H9 (cell line): ENCODE data around the gene FALEC. TPM values are rescaled to one million over a fixed set of nuclear protein-coding genes. Genes with fewer than 3 reads are reported as not detected.
"Not testable (repeated sequence)": the region's sequence is repeated elsewhere in the genome, so short reads cannot be mapped to it uniquely, and the experiment has no call there.

Source experiments
- DNase-seq: peaks from one replicate; pipeline ENCODE4 v3.0.0-alpha.2; 2017
- H2AFZ ChIP-seq: one replicate; pipeline ENCODE4 v1.6.1; 2013; ENCODE audit warnings: mild to moderate bottlenecking, low read length, control low read depth, moderate library complexity
- H2AK5ac ChIP-seq: 2 replicates; pipeline ENCODE4 v1.6.1; 2013; ENCODE audit warnings: low read length, control low read depth, mixed read lengths; ENCODE audit not compliant: insufficient read length
- H2BK120ac ChIP-seq: one replicate; pipeline ENCODE4 v1.6.1; 2013; ENCODE audit warnings: low read depth, mild to moderate bottlenecking, low read length, control low read depth, inconsistent platforms; ENCODE audit not compliant: poor library complexity, severe bottlenecking
- H2BK12ac ChIP-seq: 2 replicates; pipeline ENCODE4 v1.6.1; 2013; ENCODE audit warnings: low read length, control low read depth, mixed read lengths, low read depth; ENCODE audit not compliant: insufficient read length
- H2BK15ac ChIP-seq: 2 replicates; pipeline ENCODE4 v1.6.1; 2013; ENCODE audit warnings: low read depth, low read length, control low read depth
- H2BK20ac ChIP-seq: one replicate; pipeline ENCODE4 v1.6.1; 2013; ENCODE audit warnings: low read depth, mild to moderate bottlenecking, low read length, control low read depth, inconsistent platforms; ENCODE audit not compliant: poor library complexity, severe bottlenecking
- H2BK5ac ChIP-seq: 2 replicates; pipeline ENCODE4 v1.6.1; 2013; ENCODE audit warnings: low read length, control low read depth, mixed read lengths; ENCODE audit not compliant: insufficient read length
- H3K14ac ChIP-seq: 2 replicates; pipeline ENCODE4 v1.6.1; 2013; ENCODE audit warnings: low read length, control low read depth; ENCODE audit not compliant: insufficient read depth
- H3K18ac ChIP-seq: 2 replicates; pipeline ENCODE4 v1.6.1; 2013; ENCODE audit warnings: low read depth, mild to moderate bottlenecking, mixed read lengths, low read length, control low read depth; ENCODE audit not compliant: insufficient read length
- H3K23ac ChIP-seq: 2 replicates; pipeline ENCODE4 v1.6.1; 2013; ENCODE audit warnings: low read length, control low read depth, mixed read lengths, low read depth; ENCODE audit not compliant: insufficient read length
- H3K23me2 ChIP-seq: 2 replicates; pipeline ENCODE4 v1.6.1; 2013; ENCODE audit warnings: low read depth, mild to moderate bottlenecking, mixed read lengths, low read length, control low read depth; ENCODE audit not compliant: insufficient read length, poor library complexity, severe bottlenecking
- H3K27ac ChIP-seq: 2 replicates; pipeline ENCODE4 v1.5.1; 2013; ENCODE audit warnings: low read length, control low read depth, mixed read lengths, low read depth; ENCODE audit not compliant: insufficient read length
- H3K27me3 ChIP-seq: 2 replicates; pipeline ENCODE4 v1.6.1; 2013; ENCODE audit warnings: low read length, control low read depth, inconsistent platforms; ENCODE audit not compliant: insufficient read depth
- H3K4ac ChIP-seq: 2 replicates; pipeline ENCODE4 v1.6.1; 2013; ENCODE audit warnings: low read depth, mild to moderate bottlenecking, control low read depth, inconsistent platforms, low read length, moderate library complexity
- H3K4me1 ChIP-seq: 2 replicates; pipeline ENCODE4 v1.6.1; 2013; ENCODE audit warnings: low read length, control low read depth, inconsistent platforms; ENCODE audit not compliant: insufficient read depth
- H3K4me2 ChIP-seq: 2 replicates; pipeline ENCODE4 v1.6.1; 2013; ENCODE audit warnings: low read length, control low read depth, mixed read lengths; ENCODE audit not compliant: insufficient read length, insufficient read depth
- H3K56ac ChIP-seq: 2 replicates; pipeline ENCODE4 v1.6.1; 2013; ENCODE audit warnings: low read depth, mild to moderate bottlenecking, mixed read lengths, low read length, control low read depth; ENCODE audit not compliant: insufficient read length
- H3K79me1 ChIP-seq: 2 replicates; pipeline ENCODE4 v1.6.1; 2013; ENCODE audit warnings: low read depth, mild to moderate bottlenecking, moderate library complexity, low read length, control low read depth, inconsistent platforms; ENCODE audit not compliant: insufficient read depth, poor library complexity, severe bottlenecking
- H3K79me2 ChIP-seq: 2 replicates; pipeline ENCODE4 v1.6.1; 2013; ENCODE audit warnings: low read length, control low read depth, inconsistent platforms; ENCODE audit not compliant: insufficient read depth
- H3K9ac ChIP-seq: 2 replicates; pipeline ENCODE4 v1.6.1; 2013; ENCODE audit warnings: low read length, control low read depth, mixed read lengths; ENCODE audit not compliant: insufficient read length; ENCODE audit errors: extremely low read depth
- H3K9me3 ChIP-seq: one replicate; pipeline ENCODE4 v1.6.1; 2013; ENCODE audit warnings: low read depth, low read length, inconsistent platforms; ENCODE audit not compliant: control insufficient read depth
- H3T11ph ChIP-seq: one replicate; pipeline ENCODE4 v1.6.1; 2013; ENCODE audit warnings: mild to moderate bottlenecking, low read length, control low read depth, inconsistent platforms
- H4K20me1 ChIP-seq: one replicate; pipeline ENCODE4 v1.6.1; 2013; ENCODE audit not compliant: control insufficient read depth, insufficient read length, insufficient read depth
- H4K5ac ChIP-seq: 2 replicates; pipeline ENCODE4 v1.6.1; 2013; ENCODE audit warnings: low read depth, mild to moderate bottlenecking, mixed read lengths, low read length, control low read depth; ENCODE audit not compliant: insufficient read length
- H4K8ac ChIP-seq: replicated peaks from 2 replicates; pipeline ENCODE4 v1.6.1; 2013; ENCODE audit warnings: low read length, control low read depth, mixed read lengths, low read depth; ENCODE audit not compliant: insufficient read length
- H4K91ac ChIP-seq: 2 replicates; pipeline ENCODE4 v1.6.1; 2013; ENCODE audit warnings: low read depth, mild to moderate bottlenecking, moderate library complexity, mixed read lengths, low read length, control low read depth; ENCODE audit not compliant: insufficient read length
- H3K27ac Mint-ChIP-seq, 3 experiments: 2 replicates in 2 of 3; 3 replicates in 1 of 3; pipeline ENCODE4 v1.8.0; 2020 to 2021; ENCODE audit warnings: mixed read lengths in 3 of 3, mild to moderate bottlenecking in 1 of 3, moderate library complexity in 1 of 3
- H3K27me3 Mint-ChIP-seq: 2 replicates; pipeline ENCODE4 v1.8.0; 2021; ENCODE audit warnings: low read depth, mild to moderate bottlenecking, moderate library complexity, mixed read lengths
- H3K36me3 Mint-ChIP-seq, 3 experiments: 2 replicates in 2 of 3; 3 replicates in 1 of 3; pipeline ENCODE4 v1.8.0; 2020 to 2021; ENCODE audit warnings: low read depth in 3 of 3, mixed read lengths in 3 of 3; ENCODE audit not compliant: insufficient read depth in 1 of 3
- H3K4me1 Mint-ChIP-seq, 2 experiments: 2 replicates each; pipeline ENCODE4 v1.8.0; 2020; ENCODE audit warnings: mixed read lengths in 2 of 2
- H3K4me3 Mint-ChIP-seq, 2 experiments: 2 replicates in 1 of 2; 3 replicates in 1 of 2; pipeline ENCODE4 v1.8.0; 2020 to 2021; ENCODE audit warnings: mild to moderate bottlenecking in 2 of 2, mixed read lengths in 2 of 2, moderate library complexity in 1 of 2
- H3K9me3 Mint-ChIP-seq, 2 experiments: 2 replicates in 1 of 2; 3 replicates in 1 of 2; pipeline ENCODE4 v1.8.0; 2020; ENCODE audit warnings: mild to moderate bottlenecking in 2 of 2, mixed read lengths in 2 of 2, moderate library complexity in 1 of 2
- WGBS: extraction: QIAGEN DNeasy Blood & Tissue Kit; methylation state at CpG from one replicate; pipeline ENCODE4 v1.1.7; 2013; ENCODE audit warnings: missing lambda C conversion rate, low lambda C conversion rate, mixed read lengths; ENCODE audit not compliant: insufficient read length; ENCODE audit errors: extremely low coverage; 5-methylcytosine and 5-hydroxymethylcytosine counted together
- total RNA-seq: library from RNA; stranded (reverse); gene quantifications from 2 replicates; pipeline ENCODE4 v1.2.1, GENCODE V29; 2021
- TF ChIP-seq, protein P1 (sequence below): fragments of 200-600 bp; sonication (generic); conservative IDR thresholded peaks from 3 replicates; pipeline ENCODE4 v1.8.0; 2021; ENCODE audit warnings: antibody characterized with exemption, mild to moderate bottlenecking

FALEC gene
- total RNA-seq, 1 experiment from 2014 or later: not detected

GRCh38 chr1:150564051-150564991, 48.8 kb downstream of the FALEC start:
- Histone ChIP-seq H2BK20ac (no peak overlapping the region), H4K91ac (no peak overlapping the region), H3K56ac (no peak overlapping the region), H3K9me3 (no peaks in the 10 kb centered on the region), H2BK5ac (no peak overlapping the region), H3K4me1 (peaks cover 14% of the 10 kb centered on the region), H3K18ac (no peak overlapping the region), H3T11ph (no peak overlapping the region), H2AFZ (no peak overlapping the region), H3K4ac (no peak overlapping the region), H2AK5ac (no peak overlapping the region), H4K8ac (no peak overlapping the region), H4K20me1 (no peaks in the 10 kb centered on the region), H3K14ac (no peak overlapping the region), H3K79me2 (peaks cover 4% of the 10 kb centered on the region; the same call in 1 of the 2 replicates), H3K27me3 (no peaks in the 10 kb centered on the region), H3K79me1 (peaks cover 4% of the 10 kb centered on the region), H3K27ac (no peak overlapping the region), H3K23ac (no peak overlapping the region), H2BK120ac (no peak overlapping the region), H2BK12ac (no peak overlapping the region), H3K23me2 (peaks cover 14% of the 10 kb centered on the region), H3K4me2 (no peak overlapping the region), H4K5ac (no peak overlapping the region), H2BK15ac (no peak overlapping the region), H3K9ac (no peak overlapping the region)
- no peaks in the 10 kb centered on the region; a peak in 1 of 5 replicates for H3K9me3 Mint-ChIP-seq
- H3K36me3 Mint-ChIP-seq: no peaks in the 10 kb centered on the region; a peak in 1 of 7 replicates
- H3K27ac Mint-ChIP-seq: peak overlapping the region in 2 of 3 experiments; percentile 95 to 100; a peak in 4 of 7 replicates
- TF ChIP-seq, protein P1, sequence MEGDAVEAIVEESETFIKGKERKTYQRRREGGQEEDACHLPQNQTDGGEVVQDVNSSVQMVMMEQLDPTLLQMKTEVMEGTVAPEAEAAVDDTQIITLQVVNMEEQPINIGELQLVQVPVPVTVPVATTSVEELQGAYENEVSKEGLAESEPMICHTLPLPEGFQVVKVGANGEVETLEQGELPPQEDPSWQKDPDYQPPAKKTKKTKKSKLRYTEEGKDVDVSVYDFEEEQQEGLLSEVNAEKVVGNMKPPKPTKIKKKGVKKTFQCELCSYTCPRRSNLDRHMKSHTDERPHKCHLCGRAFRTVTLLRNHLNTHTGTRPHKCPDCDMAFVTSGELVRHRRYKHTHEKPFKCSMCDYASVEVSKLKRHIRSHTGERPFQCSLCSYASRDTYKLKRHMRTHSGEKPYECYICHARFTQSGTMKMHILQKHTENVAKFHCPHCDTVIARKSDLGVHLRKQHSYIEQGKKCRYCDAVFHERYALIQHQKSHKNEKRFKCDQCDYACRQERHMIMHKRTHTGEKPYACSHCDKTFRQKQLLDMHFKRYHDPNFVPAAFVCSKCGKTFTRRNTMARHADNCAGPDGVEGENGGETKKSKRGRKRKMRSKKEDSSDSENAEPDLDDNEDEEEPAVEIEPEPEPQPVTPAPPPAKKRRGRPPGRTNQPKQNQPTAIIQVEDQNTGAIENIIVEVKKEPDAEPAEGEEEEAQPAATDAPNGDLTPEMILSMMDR: no peak
- H3K4me1 Mint-ChIP-seq: peaks cover 64 to 70% of the 10 kb centered on the region in 2 experiments
- DNase-seq: no peak
- WGBS: no CpG with 5 or more reads among the region's 5 CpGs
- H3K4me3 Mint-ChIP-seq: peak overlapping the region in 1 of 2 experiments; percentile 12; a peak in 2 of 5 replicates
- H3K27me3 Mint-ChIP-seq: no peaks in the 10 kb centered on the region; the same call in 1 of the 2 replicates

DNA sequence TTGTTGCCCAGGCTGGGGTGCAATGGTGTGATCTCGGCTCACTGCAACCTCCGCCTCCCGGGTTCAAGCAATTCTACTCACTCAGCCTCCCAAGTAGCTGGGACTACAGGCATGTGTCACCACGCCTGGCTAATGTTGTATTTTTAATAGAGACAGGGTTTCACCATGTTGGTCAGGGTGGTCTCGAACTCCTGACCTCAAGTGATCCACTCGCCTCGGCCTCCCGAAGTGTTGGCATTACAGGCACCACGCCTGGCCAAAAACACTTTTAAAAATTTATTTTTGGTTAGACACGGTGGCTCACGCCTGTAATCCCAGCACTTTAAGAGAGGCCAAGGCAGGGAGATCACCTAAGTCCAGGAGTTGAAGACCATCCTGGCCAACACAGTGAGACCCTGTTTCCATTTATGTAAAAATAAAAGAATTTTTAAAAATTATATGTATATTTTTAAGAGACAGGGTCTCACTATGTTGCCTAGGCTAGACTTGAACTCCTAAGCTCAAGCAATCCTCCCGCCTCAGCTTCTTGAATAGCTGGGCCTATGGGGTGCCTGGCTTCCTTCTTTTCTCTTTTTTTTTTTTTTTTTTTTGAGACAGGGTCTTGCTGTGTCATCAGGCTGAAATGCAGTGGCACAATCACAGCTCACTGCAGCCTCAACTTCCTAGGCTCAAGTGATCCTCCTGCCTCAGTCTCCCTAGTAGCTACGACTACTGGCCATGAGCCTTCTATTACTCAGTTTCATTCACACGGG, 49.9 kb downstream of the FALEC start:
- H3K36me3 Mint-ChIP-seq, H2BK15ac ChIP-seq, H2BK5ac ChIP-seq, H3T11ph ChIP-seq, H3K18ac ChIP-seq, H3K79me2 ChIP-seq, H2BK120ac ChIP-seq, H3K9ac ChIP-seq, DNase-seq, H3K4me2 ChIP-seq, H2BK20ac ChIP-seq, H3K14ac ChIP-seq, H3K27me3 Mint-ChIP-seq, H3K9me3 Mint-ChIP-seq, H3K4ac ChIP-seq, H4K5ac ChIP-seq, H2AFZ ChIP-seq, H3K27ac ChIP-seq, H2BK12ac ChIP-seq, H3K23ac ChIP-seq, H2AK5ac ChIP-seq, H4K8ac ChIP-seq, H3K56ac ChIP-seq, H4K20me1 ChIP-seq, H3K27me3 ChIP-seq, H3K79me1 ChIP-seq, H4K91ac ChIP-seq, H3K9me3 ChIP-seq, H3K4me3 Mint-ChIP-seq: not testable (repeated sequence)
- peaks cover 14% of the 10 kb centered on the region for H3K23me2 ChIP-seq
- WGBS: no CpG with 5 or more reads among the region's 14 CpGs
- Mint-ChIP-seq H3K4me1 (peaks cover 68 to 76% of the 10 kb centered on the region in 2 experiments), H3K27ac (peak overlapping the region; percentile 90 to 99 (median 91); a peak in 4 of 7 replicates)
- peaks cover 14% of the 10 kb centered on the region for H3K4me1 ChIP-seq
